Spleen (tissue), 11 donors: Measurements from ENCODE around the gene PCNX1. TPM values are rescaled to one million over a fixed set of nuclear protein-coding genes. Genes with fewer than 3 reads are reported as not detected.

Experiments used
- DNase-seq: peaks from one replicate; pipeline ENCODE4 v3.0.0-alpha.2; 2020
- H3K27ac ChIP-seq, 8 donors: fragments of 200-600 bp; sonication (generic) in 7 of 8; 1 replicate in 4 of 8; 2 replicates in 4 of 8; pipeline versions ENCODE4 v1.5.0 to v1.8.0; 2016 to 2021; ENCODE audit warnings: inconsistent platforms in 4 of 8, mild to moderate bottlenecking in 4 of 8, moderate library complexity in 1 of 8
- H3K27me3 ChIP-seq, 7 donors: fragments of 200-600 bp; sonication (generic) in 6 of 7; replicated peaks in 1 of 7; 1 replicate in 4 of 7; 2 replicates in 3 of 7; pipeline versions ENCODE4 v1.5.0 to v1.8.0; 2016 to 2021; ENCODE audit warnings: inconsistent platforms in 3 of 7, mild to moderate bottlenecking in 1 of 7
- H3K36me3 ChIP-seq, 6 donors: fragments of 200-600 bp; sonication (generic) in 5 of 6; 1 replicate in 4 of 6; 2 replicates in 2 of 6; pipeline versions ENCODE4 v1.5.0 to v1.8.0; 2016 to 2021; ENCODE audit warnings: inconsistent platforms in 2 of 6
- H3K4me1 ChIP-seq, 6 donors: fragments of 200-600 bp; sonication (generic) in 5 of 6; 1 replicate in 3 of 6; 2 replicates in 3 of 6; pipeline versions ENCODE4 v1.5.0 to v1.8.0; 2016 to 2021; ENCODE audit warnings: inconsistent platforms in 3 of 6
- H3K4me3 ChIP-seq, 8 donors: fragments of 200-600 bp; sonication (generic) in 7 of 8; 1 replicate in 4 of 8; 2 replicates in 4 of 8; pipeline versions ENCODE4 v1.5.0 to v1.8.0; 2016 to 2021; ENCODE audit warnings: inconsistent platforms in 4 of 8, mild to moderate bottlenecking in 4 of 8, moderate library complexity in 2 of 8
- H3K9me3 ChIP-seq, 8 donors: fragments of 200-600 bp; sonication (generic) in 7 of 8; 1 replicate in 4 of 8; 2 replicates in 4 of 8; pipeline versions ENCODE4 v1.5.0 to v1.8.0; 2016 to 2021; ENCODE audit warnings: inconsistent platforms in 4 of 8
- CTCF ChIP-seq, 11 experiments: fragments of 200-600 bp in 7 of 11; fragments of 450-650 bp in 4 of 11; sonication (generic) in 4 of 11; IDR thresholded peaks in 8 of 11; conservative IDR thresholded peaks in 3 of 11; 1 replicate in 7 of 11; 2 replicates in 4 of 11; pipeline versions ENCODE4 v1.4.0 to v1.8.0; 2016 to 2021; ENCODE audit warnings: antibody characterized with exemption in 11 of 11, inconsistent platforms in 4 of 11, mild to moderate bottlenecking in 1 of 11
- POLR2A ChIP-seq, 3 donors: fragments of 450-650 bp; IDR thresholded peaks; one replicate each; pipeline ENCODE4 v1.5.1; 2017; ENCODE audit warnings: antibody characterized with exemption in 3 of 3, mild to moderate bottlenecking in 1 of 3
- POLR2AphosphoS5 ChIP-seq, 3 donors: sonication (generic); formaldehyde crosslinking; IDR thresholded peaks; one replicate each; pipeline ENCODE4 v1.5.1; 2017; ENCODE audit warnings: antibody characterized with exemption in 3 of 3
- WGBS, 5 donors: extraction: QIAGEN DNeasy Blood & Tissue Kit in 3 of 5; methylation state at CpG; one replicate each; pipeline versions ENCODE4 v1.1.5 to v1.1.7; 2013 to 2018; 5-methylcytosine and 5-hydroxymethylcytosine counted together
- intact Hi-C: fragments of 100-400 bp; cut with DNase I; formaldehyde crosslinking; loops from one replicate; pipeline ENCODE4 v1.15.0; 2023; ENCODE audit warnings: low total_unique reads
- polyA plus RNA-seq, 3 donors: library from polyadenylated mRNA; stranded (reverse); fragments of 200-250 nt; gene quantifications; one replicate each; pipeline ENCODE4 v1.2.1, GENCODE V29; 2013
- total RNA-seq, 7 donors: library from RNA; depleted of rRNA in 3 of 7; stranded (reverse); fragments of >200 nt in 3 of 7; fragmentation: NEBNext Ultra II Directional in 4 of 7; extraction: Animal tissue kit (Norgen Biotek cat#: 25700) in 4 of 7; gene quantifications; one replicate each; pipeline versions ENCODE4 v1.1.0 to v1.2.1, GENCODE V29; 2016 to 2021
- donor health status: healthy with polysubstance abuse.
- donor health status: DM: no; HTN: no; CAD: no; lungs with moderate emphysema.
- donor health status: DM: no; HTN: no; CAD: no.
- donor health status: Bipolar disorder and iron deficiency.
- donor health status: healthy.
- donor health status: DM: no; HTN: no; CAD: no.
- donor health status: DM: yes; HTN: yes; CAD: no.

Gene PCNX1
- total and polyA plus RNA-seq, 10 donors = 4.0 to 149 (median 100) TPM

- Histone ChIP-seq H3K9me3 (no peaks in the 10 kb centered on the region), H3K27ac (peak overlapping the region in 3 of 8 donors; percentile 3 to 13 (median 3)), H3K27me3 (no peaks in the 10 kb centered on the region), H3K4me1 (peaks cover 6 to 14% (median 10%) of the 10 kb centered on the region in 6 donors), H3K36me3 (no peaks in the 10 kb centered on the region), H3K4me3 (peak overlapping the region in 1 of 8 donors; percentile 45)
- no peak for DNase-seq
- intact Hi-C loops = no loop called here
- TF ChIP-seq POLR2AphosphoS5 (IDR thresholded peaks at IDR 0.05) = no peak
- TF ChIP-seq POLR2A (IDR thresholded peaks at IDR 0.05) = no peak
- TF ChIP-seq CTCF (IDR thresholded peaks at IDR 0.05 in 8 of 11, conservative IDR thresholded peaks at IDR 0.05 in 3 of 11) = no peak
- WGBS, 5 donors = 31 to 38% (median 35%) methylated on average over 11 of the region's 11 CpGs
These were observed 223.4 kb downstream of the PCNX1 start for GRCh38 chr14:71130491-71131179.

- WGBS, 5 donors = 89 to 97% (median 91%) methylated on average over 8 of the region's 8 CpGs
- no peaks in the 10 kb centered on the region for H3K27me3 ChIP-seq
- intact Hi-C loops = no loop called here
These were observed 226.0 kb downstream of the PCNX1 start for GRCh38 chr14:71133296-71133695.

GRCh38 chr14:71135496-71135895 is 228.2 kb downstream of the PCNX1 start:
- intact Hi-C loops = no loop called here
- 97 to 100% (median 99%) methylated on average over 2 of the region's 2 CpGs for WGBS, 5 donors
- H3K27me3 ChIP-seq = no peaks in the 10 kb centered on the region
- no peak overlapping the region for H3K27ac ChIP-seq
- H3K9me3 ChIP-seq = peaks cover 0 to 9% (median 0%) of the 10 kb centered on the region in 8 donors
- H3K4me3 ChIP-seq = no peak overlapping the region
- DNase-seq = no peak
- TF ChIP-seq POLR2AphosphoS5 (IDR thresholded peaks at IDR 0.05) (no peak), POLR2A (IDR thresholded peaks at IDR 0.05) (no peak), CTCF (IDR thresholded peaks at IDR 0.05 in 8 of 11, conservative IDR thresholded peaks at IDR 0.05 in 3 of 11) (no peak)
- peaks cover 6 to 29% (median 17%) of the 10 kb centered on the region in 6 donors for H3K4me1 ChIP-seq
- H3K36me3 ChIP-seq = no peaks in the 10 kb centered on the region

More at GRCh38 chr14:71133296-71133695, 226.0 kb downstream of the PCNX1 start:
- Histone ChIP-seq H3K9me3 (peaks cover 0 to 9% (median 0%) of the 10 kb centered on the region in 8 donors), H3K27ac (no peak overlapping the region), H3K4me3 (no peak overlapping the region), H3K4me1 (peaks cover 6 to 14% (median 10%) of the 10 kb centered on the region in 6 donors), H3K36me3 (no peaks in the 10 kb centered on the region)
- no peak for DNase-seq
- TF ChIP-seq POLR2A (IDR thresholded peaks at IDR 0.05) (no peak), POLR2AphosphoS5 (IDR thresholded peaks at IDR 0.05) (no peak), CTCF (IDR thresholded peaks at IDR 0.05 in 8 of 11, conservative IDR thresholded peaks at IDR 0.05 in 3 of 11) (no peak)

GRCh38 chr14:71135911-71136310 is 228.7 kb downstream of the PCNX1 start:
- no peaks in the 10 kb centered on the region for H3K36me3 ChIP-seq
- peaks cover 0 to 9% (median 0%) of the 10 kb centered on the region in 8 donors for H3K9me3 ChIP-seq
- WGBS, 5 donors = 90 to 96% (median 94%) methylated on average over 4 of the region's 4 CpGs
- no peak overlapping the region for H3K27ac ChIP-seq
- peaks cover 3 to 29% (median 15%) of the 10 kb centered on the region in 6 donors for H3K4me1 ChIP-seq
- H3K27me3 ChIP-seq = no peaks in the 10 kb centered on the region
- TF ChIP-seq CTCF (IDR thresholded peaks at IDR 0.05 in 8 of 11, conservative IDR thresholded peaks at IDR 0.05 in 3 of 11) (no peak), POLR2AphosphoS5 (IDR thresholded peaks at IDR 0.05) (no peak), POLR2A (IDR thresholded peaks at IDR 0.05) (no peak)
- no peak for DNase-seq
- intact Hi-C loops = no loop called here
- no peak overlapping the region for H3K4me3 ChIP-seq
